GM21529 (cell line): ENCODE data around the gene PRKAR2B.
"Not testable (repeated sequence)": the region's sequence is repeated elsewhere in the genome, so short reads cannot be mapped to it uniquely, and the experiment has no call there.

Experiments used
- ATAC-seq: cut with Tn5 transposase; IDR thresholded peaks from one replicate; pipeline ENCODE4 v1.9.1; 2021; ENCODE audit not compliant: unreplicated experiment

PRKAR2B gene

GRCh38 chr7:107115114-107115513 is 70.6 kb downstream of the PRKAR2B start:
- ATAC-seq = no peak

GRCh38 chr7:107115762-107116540 is 71.4 kb downstream of the PRKAR2B start:
- no peak for ATAC-seq

GRCh38 chr7:107118109-107118900 is 73.8 kb downstream of the PRKAR2B start:
- no peak for ATAC-seq

GRCh38 chr7:107119376-107120105 is 75.0 kb downstream of the PRKAR2B start:
- no peak for ATAC-seq

GRCh38 chr7:107122486-107122911 is 78.0 kb downstream of the PRKAR2B start:
- no peak for ATAC-seq

- ATAC-seq = no peak
Observed at GRCh38 chr7:107123392-107123791, 78.9 kb downstream of the PRKAR2B start.

- no peak for ATAC-seq
Observed at GRCh38 chr7:107125475-107125874, 81.0 kb downstream of the PRKAR2B start.

- ATAC-seq = no peak
Observed at GRCh38 chr7:107128217-107128616, 83.7 kb downstream of the PRKAR2B start.

- ATAC-seq = no peak
Observed at GRCh38 chr7:107128748-107129147, 84.2 kb downstream of the PRKAR2B start.

GRCh38 chr7:107130487-107131220 is 86.1 kb downstream of the PRKAR2B start:
- ATAC-seq = no peak

- ATAC-seq = no peak
Observed at GRCh38 chr7:107133396-107133795, 88.9 kb downstream of the PRKAR2B start.

- no peak for ATAC-seq
Observed at GRCh38 chr7:107138696-107139420, 94.4 kb downstream of the PRKAR2B start.

GRCh38 chr7:107143875-107144274 is 99.4 kb downstream of the PRKAR2B start:
- ATAC-seq = not testable (repeated sequence)

- ATAC-seq = no peak
Observed at GRCh38 chr7:107145067-107145838, 100.7 kb downstream of the PRKAR2B start.

GRCh38 chr7:107147464-107148393 is 103.2 kb downstream of the PRKAR2B start:
- ATAC-seq = peak; percentile 62

- no peak for ATAC-seq
Observed at GRCh38 chr7:107148721-107149120, 104.2 kb downstream of the PRKAR2B start.

- no peak for ATAC-seq
Observed at GRCh38 chr7:107149863-107150262, 105.4 kb downstream of the PRKAR2B start.

GRCh38 chr7:107150375-107151073 is 106.0 kb downstream of the PRKAR2B start:
- no peak for ATAC-seq
